NCI-H146 (cell line): ENCODE measurements around the gene SLC18B1.

Experiments used
- DNase-seq: peaks from one replicate; lab custom pipeline; 2025; lab: John Stamatoyannopoulos, UW

Gene SLC18B1

GRCh38 chr6:132797951-132798868 lies at the start of gene SLC18B1:
TSS of gene SLC18B1 (minus strand) at chr6:132798637. CDS start at chr6:132798456, 181 bp downstream.
- DNase-seq, result peak; percentile 94

- peak; percentile 71 for DNase-seq
Measured at GRCh38 chr6:132843316-132844035, 45.0 kb upstream of the SLC18B1 start.

- no peak for DNase-seq
Measured at GRCh38 chr6:132841966-132842365, 43.5 kb upstream of the SLC18B1 start.

GRCh38 chr6:132832891-132833290 lies 34.5 kb upstream of the SLC18B1 start:
- no peak for DNase-seq

GRCh38 chr6:132830334-132830751 lies 31.9 kb upstream of the SLC18B1 start:
- DNase-seq, result peak; percentile 89

DNA sequence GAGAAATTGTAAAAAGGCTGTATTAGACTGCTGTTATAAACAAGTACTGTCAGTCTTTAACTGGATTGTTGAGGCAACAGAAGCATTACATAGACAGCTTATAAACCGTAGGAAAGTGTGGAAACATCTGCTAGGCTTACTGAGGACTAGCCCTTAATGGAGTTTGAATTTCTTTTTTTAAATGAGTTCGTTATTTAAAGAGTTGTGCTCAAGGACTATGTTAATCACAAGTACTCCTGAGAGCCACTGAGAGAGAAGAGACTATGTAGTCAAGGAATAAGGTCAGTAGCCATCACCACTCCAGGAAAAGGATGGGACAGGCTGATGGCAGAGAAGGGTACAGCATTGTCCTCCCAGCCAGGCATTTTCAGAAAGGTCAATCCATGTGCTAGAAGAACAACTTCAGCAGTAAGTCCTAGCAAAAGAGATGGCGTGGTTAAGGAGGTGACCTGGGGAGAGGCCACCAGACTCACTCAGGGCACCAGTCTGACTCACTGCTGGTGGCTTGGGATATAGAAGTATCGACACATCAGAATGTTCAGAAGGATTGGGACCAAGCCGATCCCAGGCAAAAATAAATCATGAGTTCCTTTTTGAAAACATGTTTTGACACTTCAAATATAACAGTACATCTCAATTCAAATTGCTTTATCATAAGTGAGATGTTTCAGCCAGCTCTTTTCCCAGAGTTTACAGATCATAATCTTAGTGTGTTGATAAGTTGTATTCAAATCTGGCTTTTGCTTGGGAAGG lies 22.4 kb upstream of the SLC18B1 start:
- DNase-seq, result no peak

- no peak for DNase-seq
Measured at GRCh38 chr6:132819405-132820161, 21.1 kb upstream of the SLC18B1 start.

- DNase-seq, result no peak
Measured at GRCh38 chr6:132818404-132819359, 20.2 kb upstream of the SLC18B1 start.

DNA sequence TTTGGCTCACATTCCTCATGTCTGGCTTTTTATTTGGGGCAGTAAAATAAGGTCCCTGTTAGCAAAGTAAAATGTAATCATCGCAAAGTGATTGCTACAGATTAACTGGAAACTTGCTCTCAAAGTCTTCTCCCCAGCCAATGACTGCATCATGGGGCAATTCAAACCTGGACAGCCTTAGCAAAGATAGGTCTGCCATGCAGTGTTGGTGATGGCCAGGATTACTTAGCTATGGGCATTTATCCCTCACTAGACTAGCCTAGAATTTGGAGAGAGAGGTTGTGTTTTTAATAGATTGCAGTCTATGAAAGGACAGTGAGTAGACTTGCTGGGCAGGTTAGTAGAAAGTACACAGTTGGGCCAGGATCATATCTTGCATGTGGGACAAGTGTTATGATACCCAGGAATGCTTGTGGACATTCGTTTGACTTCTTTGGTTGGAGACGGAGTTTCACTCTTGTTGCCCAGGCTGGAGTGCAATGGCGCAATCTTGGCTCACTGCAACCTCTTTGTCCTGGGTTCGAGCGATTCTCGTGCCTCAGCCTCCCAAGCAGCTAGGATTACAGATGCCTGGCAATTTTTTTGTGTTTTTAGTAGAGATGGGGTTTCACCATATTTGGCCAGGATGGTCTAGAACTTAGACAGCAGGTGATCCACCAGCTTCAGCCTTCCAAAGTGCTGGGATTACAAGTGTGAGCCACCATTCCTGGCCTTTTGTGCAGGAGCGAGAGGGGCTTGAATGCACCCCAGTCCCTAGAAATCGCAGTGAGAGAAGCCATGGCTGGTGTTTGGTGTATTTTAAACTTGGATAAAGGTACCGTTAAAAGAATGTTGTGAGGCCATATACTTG lies 19.3 kb upstream of the SLC18B1 start:
- DNase-seq, result no peak

DNA sequence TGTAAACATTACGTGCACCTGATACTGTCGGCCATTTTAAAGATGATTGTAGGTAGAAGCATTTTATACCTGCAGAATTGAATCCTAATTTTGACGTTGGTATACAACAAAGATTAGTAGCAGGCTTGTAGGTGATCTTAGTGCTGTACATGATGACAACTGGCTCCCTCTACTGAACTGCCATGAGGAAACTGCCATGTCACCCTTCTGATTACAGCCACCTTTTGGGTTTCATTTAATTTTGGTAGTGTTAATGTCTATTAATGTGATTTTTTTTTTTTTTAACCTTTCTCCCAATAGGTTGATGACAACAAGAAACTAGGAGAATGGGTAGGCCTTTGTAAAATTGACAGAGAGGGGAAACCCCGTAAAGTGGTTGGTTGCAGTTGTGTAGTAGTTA lies 18.2 kb upstream of the SLC18B1 start:
- DNase-seq, result no peak

GRCh38 chr6:132814716-132815570 lies 16.5 kb upstream of the SLC18B1 start:
- DNase-seq, result peak; percentile 48

DNA sequence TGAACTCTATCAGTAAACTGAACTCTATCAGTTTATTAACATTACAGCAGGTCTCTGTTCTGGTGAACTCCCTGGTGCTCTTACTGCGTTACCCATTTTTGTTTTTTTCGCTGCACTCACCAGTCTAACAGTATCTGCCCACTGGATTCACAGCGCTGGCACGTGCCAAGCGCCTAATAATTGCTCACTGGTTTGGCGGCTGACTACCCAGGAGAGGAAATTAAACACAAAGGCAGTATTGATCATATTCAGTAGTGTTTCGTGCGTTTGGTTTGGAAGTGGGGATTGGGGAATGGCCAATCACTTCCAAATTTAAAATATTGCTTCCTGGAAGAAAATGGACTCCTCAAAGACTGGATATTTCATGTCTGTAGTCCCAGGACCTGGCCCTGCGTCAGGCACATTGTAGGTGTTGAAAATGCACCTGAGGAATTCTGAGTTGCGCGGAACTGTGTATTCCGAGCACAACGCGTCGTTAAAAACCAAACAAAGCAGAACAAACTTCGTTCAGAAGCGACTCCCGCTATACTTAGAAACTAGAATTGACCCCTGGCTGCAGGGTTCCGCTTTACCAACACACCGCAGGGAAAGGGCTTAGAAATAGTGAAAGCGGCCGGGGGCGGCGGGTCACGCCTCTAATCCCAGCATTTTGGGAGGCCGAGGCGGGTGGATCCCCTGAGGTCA lies 14.9 kb upstream of the SLC18B1 start:
- DNase-seq, result peak; percentile 77

GRCh38 chr6:132812756-132813172 lies 14.3 kb upstream of the SLC18B1 start:
- peak; percentile 43 for DNase-seq

DNA sequence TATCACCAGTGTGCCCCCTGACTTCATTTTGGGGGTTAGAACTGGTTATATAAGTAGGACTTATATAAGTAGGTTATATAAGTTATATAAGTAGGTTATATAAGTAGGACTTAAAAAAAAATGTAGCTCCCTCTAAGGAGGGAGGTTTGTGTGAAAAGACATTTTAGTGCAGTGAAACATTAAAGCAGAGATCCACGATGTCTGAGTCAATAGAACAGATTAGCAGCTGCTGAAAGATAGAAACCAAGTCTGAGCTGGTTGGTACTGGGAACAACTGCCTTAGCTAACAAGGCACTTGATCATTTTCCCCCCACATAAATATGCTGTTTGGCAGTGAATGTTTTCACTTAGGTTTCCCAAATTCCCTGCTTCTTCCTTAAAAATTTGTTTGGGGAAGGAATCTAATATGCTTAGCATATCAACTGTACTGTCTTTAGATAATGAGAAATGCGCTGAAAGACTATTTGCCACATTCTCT lies 13.9 kb upstream of the SLC18B1 start:
- DNase-seq, result no peak

DNA sequence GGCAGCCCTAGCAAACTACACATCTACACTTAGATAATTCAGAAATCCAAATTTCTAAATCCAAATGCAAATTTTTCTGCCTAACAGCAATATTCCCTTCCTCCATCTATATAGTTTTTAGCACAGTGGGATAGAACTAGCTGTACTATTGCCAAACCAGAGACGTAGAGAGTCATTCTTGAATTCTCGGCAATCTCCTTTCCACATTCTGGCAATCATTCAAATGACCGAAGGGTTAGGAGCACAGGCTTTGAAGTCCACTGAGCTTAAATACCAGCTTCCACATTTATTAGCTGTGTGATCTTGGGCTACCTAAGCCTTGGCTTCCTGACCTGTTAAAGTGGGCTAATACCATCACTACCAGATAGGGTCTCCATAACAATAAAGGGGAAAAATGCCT lies 12.8 kb upstream of the SLC18B1 start:
- no peak for DNase-seq

DNA sequence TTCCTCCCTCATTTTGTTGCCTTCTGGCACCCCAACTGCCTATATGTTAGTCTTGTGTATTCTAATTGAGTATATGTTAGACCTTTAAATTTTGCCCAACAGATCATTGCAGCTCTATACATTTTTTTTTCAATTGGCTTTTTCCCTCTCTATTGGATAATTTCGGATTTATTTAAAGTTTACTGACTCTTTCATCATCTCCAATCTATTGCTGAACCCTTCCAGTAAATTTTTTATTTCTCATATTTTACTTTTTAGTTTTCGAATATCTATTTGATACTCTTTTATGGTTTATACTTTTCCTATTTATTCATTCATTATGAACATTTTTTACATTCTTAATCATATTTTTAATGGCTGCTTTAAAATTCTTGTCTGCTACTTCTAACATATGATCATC lies 7.1 kb upstream of the SLC18B1 start:
- DNase-seq, result no peak

DNA sequence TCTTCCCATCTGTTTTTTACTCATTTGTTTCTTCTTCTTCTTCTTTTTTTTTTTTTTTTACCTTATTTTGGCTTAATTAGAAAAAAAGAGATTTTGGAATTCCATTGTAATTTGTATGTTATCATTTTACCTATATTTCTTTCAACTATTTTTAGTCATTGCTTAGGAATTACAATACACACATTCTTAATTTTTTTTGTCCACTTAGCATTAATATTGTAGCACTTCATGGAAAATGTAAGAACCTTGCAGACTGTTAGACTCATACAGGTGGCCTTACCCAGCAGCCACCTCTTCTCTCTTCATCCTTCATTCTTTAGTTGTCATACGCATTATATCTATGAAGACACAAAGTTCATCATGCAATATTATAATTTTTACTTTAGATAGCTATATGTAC lies 5.8 kb upstream of the SLC18B1 start:
- DNase-seq, result no peak

DNA sequence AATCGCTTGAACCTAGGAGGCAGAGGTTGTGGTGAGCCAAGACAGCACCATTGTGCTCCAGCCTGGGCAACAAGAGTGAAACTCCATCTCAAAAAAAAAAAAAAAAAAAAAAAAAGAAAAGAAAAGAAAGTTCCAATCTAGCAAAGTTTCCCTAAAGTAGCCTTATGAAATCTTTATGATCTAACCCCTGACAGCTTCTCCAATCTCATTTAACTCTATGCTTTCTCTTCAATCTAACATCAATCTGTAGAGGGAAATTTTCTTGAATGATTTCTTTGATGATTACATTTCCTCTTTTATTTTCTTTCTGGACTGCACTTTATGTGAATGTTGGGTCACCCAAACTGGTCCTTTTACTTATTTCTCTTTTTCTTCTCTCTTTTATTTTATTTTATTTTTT lies 2.2 kb upstream of the SLC18B1 start:
- DNase-seq, result no peak
